Measurements from ENCODE around the gene CITED2. TPM values are rescaled to one million over a fixed set of nuclear protein-coding genes. Genes with fewer than 3 reads are reported as not detected.
A peak's percentile ranks its signal among the peaks of the same experiment; 100 is the strongest.
"Not testable (repeated sequence)": the region's sequence is repeated elsewhere in the genome, so short reads cannot be mapped to it uniquely, and the experiment has no call there.

The CITED2 gene
- total RNA-seq, 1 donor from 2014 or later: 10.3 TPM

- DNase-seq (ENCODE audit: low read depth) (no peak), FAIRE-seq (no peak)
- TF ChIP-seq CTCF (IDR thresholded peaks at IDR 0.05; ENCODE audit: insufficient read depth, low read length, severe bottlenecking): no peak
- Histone ChIP-seq H3K27me3 (ENCODE audit: control insufficient read depth, insufficient read depth, low read length) (no peaks in the 10 kb centered on the region), H3K36me3 (ENCODE audit: control insufficient read depth, insufficient read depth, low read length) (no peaks in the 10 kb centered on the region), H3K4me3 (ENCODE audit: low read depth, low read length) (no peak overlapping the region)
Observed at GRCh38 chr6:139364982-139365379, 9.5 kb downstream of the CITED2 start.

GRCh38 chr6:139364302-139364981 is 10.0 kb downstream of the CITED2 start:
- Histone ChIP-seq H3K4me3 (ENCODE audit: low read depth, low read length) (no peak overlapping the region), H3K36me3 (ENCODE audit: control insufficient read depth, insufficient read depth, low read length) (no peaks in the 10 kb centered on the region), H3K27me3 (ENCODE audit: control insufficient read depth, insufficient read depth, low read length) (no peaks in the 10 kb centered on the region)
- peak; percentile 44 for DNase-seq (ENCODE audit: low read depth)
- FAIRE-seq: no peak
- peak; percentile 21 for TF ChIP-seq CTCF (IDR thresholded peaks at IDR 0.05; ENCODE audit: insufficient read depth, low read length, severe bottlenecking)

GRCh38 chr6:139363797-139364196 is 10.7 kb downstream of the CITED2 start:
- not testable (repeated sequence) for H3K27me3 ChIP-seq (ENCODE audit: control insufficient read depth, insufficient read depth, low read length); H3K36me3 ChIP-seq (ENCODE audit: control insufficient read depth, insufficient read depth, low read length); DNase-seq (ENCODE audit: low read depth); FAIRE-seq; H3K4me3 ChIP-seq (ENCODE audit: low read depth, low read length)

- FAIRE-seq; H3K36me3 ChIP-seq (ENCODE audit: control insufficient read depth, insufficient read depth, low read length); H3K4me3 ChIP-seq (ENCODE audit: low read depth, low read length); DNase-seq (ENCODE audit: low read depth); H3K27me3 ChIP-seq (ENCODE audit: control insufficient read depth, insufficient read depth, low read length): not testable (repeated sequence)
Observed at GRCh38 chr6:139363123-139363522, 11.3 kb downstream of the CITED2 start.

- Histone ChIP-seq H3K36me3 (ENCODE audit: control insufficient read depth, insufficient read depth, low read length) (no peaks in the 10 kb centered on the region), H3K4me3 (ENCODE audit: low read depth, low read length) (no peak overlapping the region), H3K27me3 (ENCODE audit: control insufficient read depth, insufficient read depth, low read length) (no peaks in the 10 kb centered on the region)
- DNase-seq (ENCODE audit: low read depth) (no peak), FAIRE-seq (no peak)
- no peak for TF ChIP-seq CTCF (IDR thresholded peaks at IDR 0.05; ENCODE audit: insufficient read depth, low read length, severe bottlenecking)
Observed at GRCh38 chr6:139361211-139361610, 13.2 kb downstream of the CITED2 start.

- peaks cover 2% of the 10 kb centered on the region for H3K27me3 ChIP-seq (ENCODE audit: control insufficient read depth, insufficient read depth, low read length)
- no peak overlapping the region for H3K4me3 ChIP-seq (ENCODE audit: low read depth, low read length)
- H3K36me3 ChIP-seq (ENCODE audit: control insufficient read depth, insufficient read depth, low read length): no peaks in the 10 kb centered on the region
- FAIRE-seq: no peak
- TF ChIP-seq CTCF (IDR thresholded peaks at IDR 0.05; ENCODE audit: insufficient read depth, low read length, severe bottlenecking): no peak
- no peak for DNase-seq (ENCODE audit: low read depth)
Observed at GRCh38 chr6:139356924-139357323, 17.5 kb downstream of the CITED2 start.

Data from bronchial epithelial cell (primary cell).